ENCODE data around the gene DPAGT1. TPM values are rescaled to one million over a fixed set of nuclear protein-coding genes. Genes with fewer than 3 reads are reported as not detected.

The DPAGT1 gene
- total and polyA plus RNA-seq, 12 donors, result 26.8 to 73.9 (median 50.2) TPM

- WGBS, 4 donors, result 83 to 89% (median 86%) methylated on average over 9 of the region's 9 CpGs
- H3K9me3 ChIP-seq (replicated peaks in 1 of 3), result no peaks in the 10 kb centered on the region
- peaks cover 8 to 20% of the 10 kb centered on the region in 2 donors for H3K4me1 ChIP-seq (replicated peaks in 1 of 2)
- H3K27me3 ChIP-seq, result no peaks in the 10 kb centered on the region
- peaks cover 0 to 9% of the 10 kb centered on the region in 2 donors for H3K36me3 ChIP-seq (replicated peaks in 1 of 2)
- H3K4me3 ChIP-seq, result no peak overlapping the region
- no peak overlapping the region for H3K27ac ChIP-seq
- intact Hi-C loops (cut with DNase I), result no loop called here
- TF ChIP-seq POLR2A (IDR thresholded peaks at IDR 0.05), result no peak
- TF ChIP-seq, protein P1, sequence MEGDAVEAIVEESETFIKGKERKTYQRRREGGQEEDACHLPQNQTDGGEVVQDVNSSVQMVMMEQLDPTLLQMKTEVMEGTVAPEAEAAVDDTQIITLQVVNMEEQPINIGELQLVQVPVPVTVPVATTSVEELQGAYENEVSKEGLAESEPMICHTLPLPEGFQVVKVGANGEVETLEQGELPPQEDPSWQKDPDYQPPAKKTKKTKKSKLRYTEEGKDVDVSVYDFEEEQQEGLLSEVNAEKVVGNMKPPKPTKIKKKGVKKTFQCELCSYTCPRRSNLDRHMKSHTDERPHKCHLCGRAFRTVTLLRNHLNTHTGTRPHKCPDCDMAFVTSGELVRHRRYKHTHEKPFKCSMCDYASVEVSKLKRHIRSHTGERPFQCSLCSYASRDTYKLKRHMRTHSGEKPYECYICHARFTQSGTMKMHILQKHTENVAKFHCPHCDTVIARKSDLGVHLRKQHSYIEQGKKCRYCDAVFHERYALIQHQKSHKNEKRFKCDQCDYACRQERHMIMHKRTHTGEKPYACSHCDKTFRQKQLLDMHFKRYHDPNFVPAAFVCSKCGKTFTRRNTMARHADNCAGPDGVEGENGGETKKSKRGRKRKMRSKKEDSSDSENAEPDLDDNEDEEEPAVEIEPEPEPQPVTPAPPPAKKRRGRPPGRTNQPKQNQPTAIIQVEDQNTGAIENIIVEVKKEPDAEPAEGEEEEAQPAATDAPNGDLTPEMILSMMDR (IDR thresholded peaks at IDR 0.05), result no peak
- no peak for DNase-seq
These were observed 10.5 kb downstream of the DPAGT1 start for GRCh38 chr11:119091178-119091577.

- H3K36me3 ChIP-seq (replicated peaks in 1 of 2), result peaks cover 0 to 9% of the 10 kb centered on the region in 2 donors
- 73 to 96% (median 92%) methylated on average over 1 of the region's 1 CpG for WGBS, 4 donors
- peaks cover 14 to 26% of the 10 kb centered on the region in 2 donors for H3K4me1 ChIP-seq (replicated peaks in 1 of 2)
- H3K27ac ChIP-seq, result no peak overlapping the region
- no peaks in the 10 kb centered on the region for H3K9me3 ChIP-seq (replicated peaks in 1 of 3)
- no peak for DNase-seq
- H3K27me3 ChIP-seq, result no peaks in the 10 kb centered on the region
- H3K4me3 ChIP-seq, result no peak overlapping the region
- TF ChIP-seq, protein P1 (IDR thresholded peaks at IDR 0.05), result no peak
- no peak for TF ChIP-seq POLR2A (IDR thresholded peaks at IDR 0.05)
- intact Hi-C loops (cut with DNase I), result no loop called here
These were observed 12.3 kb downstream of the DPAGT1 start for GRCh38 chr11:119089319-119089718.

- DNase-seq, result no peak
- H3K27me3 ChIP-seq, result no peaks in the 10 kb centered on the region
- WGBS, 4 donors, result 91 to 96% (median 96%) methylated on average over 8 to 9 of the region's 9 CpGs
- H3K36me3 ChIP-seq (replicated peaks in 1 of 2), result peaks cover 0 to 9% of the 10 kb centered on the region in 2 donors
- no peak overlapping the region for H3K27ac ChIP-seq
- no peak for TF ChIP-seq POLR2A (IDR thresholded peaks at IDR 0.05)
- TF ChIP-seq, protein P1 (IDR thresholded peaks at IDR 0.05), result no peak
- intact Hi-C loops (cut with DNase I), result no loop called here
- H3K9me3 ChIP-seq (replicated peaks in 1 of 3), result no peaks in the 10 kb centered on the region
- H3K4me3 ChIP-seq, result no peak overlapping the region
- peaks cover 7 to 21% of the 10 kb centered on the region in 2 donors for H3K4me1 ChIP-seq (replicated peaks in 1 of 2)
These were observed 13.2 kb downstream of the DPAGT1 start for GRCh38 chr11:119088406-119088805.

DNA sequence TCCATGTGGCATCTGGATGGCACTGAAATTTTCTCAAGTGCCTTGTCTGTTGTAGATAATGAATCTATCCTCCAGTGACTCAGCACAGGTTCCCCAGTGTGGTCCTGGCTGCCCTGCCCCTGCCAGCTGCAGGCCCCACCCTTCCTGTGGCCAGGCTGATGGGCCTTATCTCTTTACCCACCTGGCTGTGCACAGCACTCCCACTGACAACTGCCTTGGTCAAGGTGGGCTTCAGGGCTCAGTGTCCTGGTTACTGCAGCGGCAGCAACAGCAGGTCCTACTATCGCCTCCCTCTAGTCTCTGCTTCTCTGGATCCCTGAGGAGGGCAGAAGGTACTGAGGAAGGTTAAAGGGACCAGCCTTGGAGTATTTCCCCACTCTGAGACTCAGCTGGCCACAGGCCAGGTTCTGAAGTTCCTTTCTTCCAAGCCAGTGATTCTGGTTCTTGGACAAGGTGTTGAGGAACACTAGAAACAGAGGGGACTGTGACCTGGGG, 13.9 kb downstream of the DPAGT1 start:
- no peak overlapping the region for H3K27ac ChIP-seq
- TF ChIP-seq, protein P1 (IDR thresholded peaks at IDR 0.05), result no peak
- TF ChIP-seq POLR2A (IDR thresholded peaks at IDR 0.05), result no peak
- no peak for DNase-seq
- no peaks in the 10 kb centered on the region for H3K9me3 ChIP-seq (replicated peaks in 1 of 3)
- H3K4me3 ChIP-seq, result no peak overlapping the region
- no peaks in the 10 kb centered on the region for H3K27me3 ChIP-seq
- H3K4me1 ChIP-seq (replicated peaks in 1 of 2), result peaks cover 6 to 15% of the 10 kb centered on the region in 2 donors
- intact Hi-C loops (cut with DNase I), result no loop called here
- H3K36me3 ChIP-seq (replicated peaks in 1 of 2), result peaks cover 0 to 5% of the 10 kb centered on the region in 2 donors
- 88 to 100% (median 94%) methylated on average over 2 of the region's 2 CpGs for WGBS, 4 donors

All from adrenal gland (tissue), 12 donors.